GM19099 (cell line): ENCODE results near the gene SREBF2.

Experiments
- POLR2A ChIP-seq: IDR thresholded peaks from 3 replicates; pipeline ENCODE4 v1.6.1; 2011; ENCODE audit warnings: low read depth; ENCODE audit not compliant: insufficient read length; ENCODE audit errors: extremely low read depth

SREBF2 gene

GRCh38 chr22:41883400-41883799 lies 50.5 kb downstream of the SREBF2 start:
- TF ChIP-seq POLR2A, result no peak

- no peak for TF ChIP-seq POLR2A
Observed at GRCh38 chr22:41885116-41885515, 52.2 kb downstream of the SREBF2 start.

DNA sequence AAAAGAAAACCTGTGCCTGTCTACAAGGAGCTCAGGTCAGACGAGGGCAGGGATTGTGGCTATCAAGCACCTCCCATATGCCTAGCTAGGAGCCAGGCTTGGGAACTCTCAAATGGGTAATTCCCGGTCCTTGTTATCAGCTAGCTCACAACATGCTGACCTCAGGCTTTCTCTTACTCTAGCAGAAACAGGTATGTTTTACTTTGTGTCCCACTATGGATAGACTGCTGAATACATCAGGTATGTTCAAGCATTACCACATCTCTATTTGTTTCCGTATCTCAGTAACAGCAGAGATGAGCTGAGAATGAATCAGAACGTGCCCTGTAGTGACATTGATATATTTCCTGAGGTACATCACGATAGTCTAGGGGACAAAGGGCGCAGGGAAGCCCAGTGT lies 52.6 kb downstream of the SREBF2 start:
- TF ChIP-seq POLR2A, result no peak

DNA sequence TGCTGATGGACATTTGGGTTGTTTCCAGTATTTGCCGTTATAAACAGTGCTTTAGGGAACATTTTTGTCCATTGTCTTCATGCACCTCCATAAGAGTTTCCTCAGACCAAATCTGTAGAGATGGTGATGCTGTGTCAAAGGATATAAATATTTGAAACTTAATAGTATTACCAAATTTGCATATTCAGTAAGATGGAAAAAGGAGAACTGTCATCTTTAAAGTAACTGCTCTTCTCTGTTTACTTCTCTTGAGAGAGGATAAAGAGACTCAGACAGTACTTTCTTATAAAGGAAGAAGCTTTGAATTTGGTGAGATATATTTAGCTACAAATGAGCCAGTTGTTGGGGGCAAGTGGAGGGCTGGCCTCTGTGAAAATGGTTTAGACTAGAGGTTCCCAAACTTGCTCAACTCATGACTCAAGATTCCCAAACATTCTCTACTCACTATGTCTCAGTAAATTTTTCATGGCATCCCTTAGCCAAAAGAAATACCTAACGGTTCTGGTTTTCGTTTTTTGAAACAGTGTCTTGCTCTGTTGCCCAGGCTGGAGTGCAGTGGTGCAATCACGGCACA lies 55.8 kb downstream of the SREBF2 start:
- no peak for TF ChIP-seq POLR2A

DNA sequence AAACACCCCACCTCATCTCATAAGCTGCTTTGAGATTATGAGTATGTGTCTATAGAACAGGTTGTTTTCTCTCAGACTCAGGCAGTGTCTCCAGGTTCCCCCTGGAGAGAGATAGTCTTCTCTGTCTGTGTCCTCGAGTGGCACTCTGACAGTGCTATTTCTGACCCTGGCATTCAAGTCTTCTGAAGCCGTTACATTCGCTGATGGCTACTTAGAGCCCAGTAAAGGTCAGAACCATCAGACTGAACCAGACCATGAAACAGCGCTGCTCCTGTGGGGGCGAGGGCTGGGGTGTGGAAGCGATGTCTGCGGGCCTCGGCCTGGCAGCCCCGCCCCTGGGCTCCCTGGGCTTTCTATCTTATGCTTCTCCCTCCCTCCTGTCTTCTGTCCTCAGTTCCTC lies 58.5 kb downstream of the SREBF2 start:
- no peak for TF ChIP-seq POLR2A

DNA sequence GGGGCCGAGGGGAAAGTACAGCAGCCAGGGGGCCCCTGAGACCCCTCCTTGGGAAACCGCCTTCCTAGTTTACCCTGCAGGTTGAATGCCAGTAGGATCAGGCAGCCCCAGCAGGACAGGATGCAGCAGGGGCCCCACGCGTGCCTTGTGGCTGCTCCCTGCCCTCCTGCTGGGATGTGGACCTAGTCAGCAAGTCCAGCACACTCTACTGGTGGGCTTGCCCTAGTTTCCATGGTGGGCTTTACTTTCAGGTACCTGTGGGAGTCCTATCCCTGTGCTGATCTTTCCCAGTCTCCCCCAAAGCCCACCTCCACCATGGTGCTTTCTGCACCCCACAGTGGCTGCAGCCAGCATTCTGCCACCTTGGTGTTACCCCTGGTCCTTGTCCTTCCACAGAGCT lies 59.8 kb downstream of the SREBF2 start:
- TF ChIP-seq POLR2A, result no peak

- TF ChIP-seq POLR2A, result no peak
Observed at GRCh38 chr22:41893591-41894375, 60.9 kb downstream of the SREBF2 start.

- TF ChIP-seq POLR2A, result no peak
Observed at GRCh38 chr22:41898645-41899044, 65.7 kb downstream of the SREBF2 start.

DNA sequence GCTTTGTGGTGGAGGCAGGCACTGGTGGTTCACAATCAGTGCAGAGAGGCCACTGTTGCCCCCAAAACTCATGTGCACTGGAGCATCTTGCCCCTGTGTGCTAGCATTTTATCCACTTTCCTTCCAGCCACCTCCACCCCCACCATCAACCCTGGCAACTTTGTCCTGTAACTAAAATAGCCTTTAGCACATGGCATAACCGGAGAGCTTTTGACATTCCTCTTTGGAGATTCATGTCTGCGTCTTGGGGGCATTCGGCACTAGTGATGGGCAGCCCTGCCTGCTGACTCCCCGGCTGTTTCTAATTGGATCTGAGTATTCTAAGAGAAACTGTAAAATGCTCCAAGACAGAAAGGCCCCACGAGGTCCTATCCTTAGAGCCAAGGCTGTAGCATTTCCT lies 66.2 kb downstream of the SREBF2 start:
- TF ChIP-seq POLR2A, result no peak

GRCh38 chr22:41899992-41900651 lies 67.2 kb downstream of the SREBF2 start:
- no peak for TF ChIP-seq POLR2A

- TF ChIP-seq POLR2A, result no peak
Observed at GRCh38 chr22:41900652-41901312, 67.9 kb downstream of the SREBF2 start.

DNA sequence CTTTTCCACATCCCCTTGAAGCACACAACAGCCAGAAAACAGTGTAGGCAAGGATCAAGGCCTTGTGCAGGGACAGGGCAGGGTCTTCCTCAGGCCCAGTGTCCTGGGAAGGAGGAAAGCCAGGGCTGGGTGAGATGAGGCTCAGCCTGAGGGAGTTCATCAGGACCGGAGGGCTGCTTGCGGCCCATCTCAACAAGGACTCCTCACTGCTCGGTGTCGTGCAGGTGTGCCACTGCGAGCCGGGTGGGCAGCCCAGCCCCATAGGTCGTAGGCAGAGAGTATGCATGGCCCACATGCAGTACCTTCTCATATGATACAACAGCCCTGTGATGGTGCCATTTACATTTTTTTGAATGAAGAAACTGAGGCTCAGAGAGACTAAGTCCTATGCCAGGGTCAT lies 69.1 kb downstream of the SREBF2 start:
- TF ChIP-seq POLR2A, result no peak

DNA sequence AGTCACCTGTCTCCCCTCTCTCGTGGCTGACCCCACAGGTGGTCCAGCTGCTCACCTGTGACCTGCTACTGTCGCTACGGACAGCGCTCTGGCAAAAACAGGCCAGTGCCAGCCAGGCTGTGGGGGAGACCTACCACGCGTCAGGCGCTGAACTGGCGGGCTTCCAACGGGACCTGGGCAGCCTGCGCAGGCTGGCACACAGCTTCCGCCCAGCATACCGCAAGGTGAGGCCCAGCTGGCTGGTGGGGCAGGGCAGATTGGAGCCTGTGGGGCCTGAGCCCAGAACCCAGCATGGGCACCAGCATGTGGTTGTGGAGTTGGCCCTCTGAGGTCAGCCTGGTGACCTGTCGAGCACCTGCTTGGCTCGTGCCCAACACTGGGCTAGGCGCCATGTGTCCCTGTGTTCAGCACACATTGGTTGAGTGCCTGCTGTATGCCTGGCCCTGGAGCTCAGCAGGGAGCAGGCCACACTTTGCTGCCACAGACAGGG lies 70.1 kb downstream of the SREBF2 start:
- no peak for TF ChIP-seq POLR2A

DNA sequence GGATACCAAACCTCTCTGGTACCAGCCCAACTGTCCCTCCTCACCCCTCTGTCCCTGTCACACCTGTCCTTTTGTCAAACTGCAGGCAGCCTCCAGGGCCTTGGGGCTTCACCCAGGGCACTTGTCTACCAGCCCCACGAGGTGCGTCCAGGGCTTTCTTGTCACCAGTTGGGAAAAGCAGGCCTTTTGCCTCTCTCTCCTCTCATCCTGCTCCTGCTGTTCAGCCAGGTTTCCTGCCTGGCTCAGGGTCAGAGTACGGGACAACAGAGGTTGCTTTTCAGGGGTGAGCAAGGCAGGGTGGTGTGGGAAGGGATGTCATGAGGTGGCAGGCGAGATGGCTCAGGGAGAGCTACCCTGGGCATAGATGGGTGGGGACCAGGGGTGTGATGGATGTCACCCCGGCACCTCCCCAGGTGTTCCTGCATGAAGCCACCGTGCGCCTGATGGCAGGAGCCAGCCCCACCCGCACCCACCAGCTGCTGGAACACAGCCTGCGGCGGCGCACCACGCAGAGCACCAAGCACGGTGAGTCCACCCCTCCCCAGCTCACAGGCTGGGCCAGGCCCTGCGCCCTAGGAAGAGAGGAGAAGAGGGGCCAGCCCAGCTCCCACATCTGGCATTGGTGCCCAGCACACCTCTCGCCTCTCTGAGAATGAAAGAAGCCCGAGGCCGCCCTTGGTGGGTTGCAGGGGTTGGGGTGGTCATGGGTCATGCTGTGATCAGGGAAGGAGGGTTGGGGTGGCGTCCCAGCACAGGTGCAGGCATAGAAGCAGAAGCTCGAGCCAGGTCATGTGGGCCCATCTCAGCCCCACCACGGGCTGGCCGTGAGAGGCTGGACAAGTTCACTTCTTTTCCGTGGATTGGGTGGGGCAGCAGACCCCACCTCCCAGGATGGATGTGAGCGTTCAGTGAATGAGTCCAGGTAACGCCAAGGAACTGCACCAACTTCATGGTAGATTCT lies 71.8 kb downstream of the SREBF2 start:
- TF ChIP-seq POLR2A, result no peak

DNA sequence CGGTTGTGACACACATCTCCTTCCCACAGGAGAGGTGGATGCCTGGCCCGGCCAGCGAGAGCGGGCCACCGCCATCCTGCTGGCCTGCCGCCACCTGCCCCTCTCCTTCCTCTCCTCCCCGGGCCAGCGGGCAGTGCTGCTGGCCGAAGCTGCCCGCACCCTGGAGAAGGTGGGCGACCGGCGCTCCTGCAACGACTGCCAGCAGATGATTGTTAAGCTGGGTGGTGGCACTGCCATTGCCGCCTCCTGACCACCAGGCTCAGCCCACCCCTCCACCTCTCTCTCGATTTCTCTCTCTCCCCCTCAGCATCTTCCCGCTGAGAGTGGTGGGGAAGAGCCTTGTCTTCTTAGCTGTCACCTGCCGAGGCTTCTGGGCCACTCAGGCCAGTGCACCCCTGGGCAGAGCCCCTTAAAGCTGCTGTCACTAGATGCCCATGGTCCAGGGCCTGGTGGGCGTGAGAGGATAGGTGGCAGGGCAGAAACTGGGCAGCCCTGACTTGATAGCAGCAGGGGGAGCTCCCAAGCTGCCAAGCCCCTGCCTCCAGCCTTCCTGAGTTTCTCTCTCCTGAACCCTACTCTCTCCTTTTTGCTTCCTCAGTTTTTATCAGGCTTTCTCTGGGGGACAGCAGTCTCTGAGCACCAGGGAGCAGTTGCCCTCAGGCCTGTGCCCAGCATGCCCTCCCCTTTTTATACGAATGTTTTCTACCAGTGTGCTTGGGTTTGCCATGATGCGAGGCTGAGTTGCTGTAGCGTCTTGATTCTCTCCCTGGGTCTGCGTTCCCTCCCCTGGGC lies 72.7 kb downstream of the SREBF2 start:
- no peak for TF ChIP-seq POLR2A
